GM19397 (cell line): ENCODE data around the gene PPP1R12B.
"Not testable (repeated sequence)": the region's sequence is repeated elsewhere in the genome, so short reads cannot be mapped to it uniquely, and the experiment has no call there.

Source experiments
- ATAC-seq: cut with Tn5 transposase; IDR thresholded peaks from one replicate; pipeline ENCODE4 v1.9.1; 2021; ENCODE audit warnings: mild to moderate bottlenecking, moderate library complexity; ENCODE audit not compliant: unreplicated experiment

The PPP1R12B gene

GRCh38 chr1:202526056-202526455 is 177.6 kb downstream of the PPP1R12B start:
- ATAC-seq: not testable (repeated sequence)

DNA sequence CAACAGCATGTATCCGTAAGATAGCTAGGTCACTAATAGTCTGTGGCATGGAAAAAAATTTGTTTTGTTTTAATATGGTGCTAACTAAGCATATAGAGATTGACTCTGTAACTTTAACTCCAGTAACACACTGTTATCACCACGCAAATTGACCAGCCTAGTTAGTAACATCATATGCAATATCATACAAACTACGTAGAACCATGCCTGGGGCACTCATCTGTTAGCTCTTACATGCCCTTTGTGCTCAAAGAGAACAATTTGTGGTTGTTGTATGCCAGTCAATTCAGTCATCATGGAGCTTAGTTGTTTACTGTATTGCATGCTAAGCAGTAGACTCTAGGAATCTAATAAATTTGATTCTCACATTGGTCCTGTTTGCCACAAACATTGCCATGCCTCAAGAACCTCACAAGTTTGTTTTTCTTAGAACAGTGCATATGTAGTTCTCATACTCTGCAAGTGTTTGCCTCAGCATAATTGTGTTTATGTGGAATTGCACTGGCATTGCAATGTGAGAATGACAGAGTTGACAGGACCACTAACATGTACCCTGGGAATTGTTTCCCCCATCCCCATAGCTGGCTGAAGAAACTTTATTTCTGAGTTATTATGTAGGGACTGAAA is 179.7 kb downstream of the PPP1R12B start:
- not testable (repeated sequence) for ATAC-seq

DNA sequence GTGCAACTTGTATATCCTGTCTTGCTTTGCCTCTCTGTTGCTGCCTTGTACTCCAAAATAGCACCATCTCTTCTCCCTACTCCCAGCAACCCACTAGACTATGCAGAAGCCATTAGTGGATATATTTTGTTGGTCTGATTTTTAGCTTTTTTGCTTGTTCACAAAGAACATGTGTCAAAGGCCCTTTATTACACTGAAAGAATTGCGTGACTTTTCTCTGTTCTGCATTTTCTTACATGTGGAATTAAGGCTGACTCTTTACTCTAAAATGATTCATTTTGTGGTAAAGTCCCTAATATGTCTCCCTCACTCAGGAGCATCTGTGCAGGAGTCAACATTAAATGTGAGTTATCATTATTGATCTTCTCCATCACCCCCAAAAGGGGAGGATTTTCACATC is 182.2 kb downstream of the PPP1R12B start:
- not testable (repeated sequence) for ATAC-seq

GRCh38 chr1:202531472-202531811 is 182.9 kb downstream of the PPP1R12B start:
- no peak for ATAC-seq

DNA sequence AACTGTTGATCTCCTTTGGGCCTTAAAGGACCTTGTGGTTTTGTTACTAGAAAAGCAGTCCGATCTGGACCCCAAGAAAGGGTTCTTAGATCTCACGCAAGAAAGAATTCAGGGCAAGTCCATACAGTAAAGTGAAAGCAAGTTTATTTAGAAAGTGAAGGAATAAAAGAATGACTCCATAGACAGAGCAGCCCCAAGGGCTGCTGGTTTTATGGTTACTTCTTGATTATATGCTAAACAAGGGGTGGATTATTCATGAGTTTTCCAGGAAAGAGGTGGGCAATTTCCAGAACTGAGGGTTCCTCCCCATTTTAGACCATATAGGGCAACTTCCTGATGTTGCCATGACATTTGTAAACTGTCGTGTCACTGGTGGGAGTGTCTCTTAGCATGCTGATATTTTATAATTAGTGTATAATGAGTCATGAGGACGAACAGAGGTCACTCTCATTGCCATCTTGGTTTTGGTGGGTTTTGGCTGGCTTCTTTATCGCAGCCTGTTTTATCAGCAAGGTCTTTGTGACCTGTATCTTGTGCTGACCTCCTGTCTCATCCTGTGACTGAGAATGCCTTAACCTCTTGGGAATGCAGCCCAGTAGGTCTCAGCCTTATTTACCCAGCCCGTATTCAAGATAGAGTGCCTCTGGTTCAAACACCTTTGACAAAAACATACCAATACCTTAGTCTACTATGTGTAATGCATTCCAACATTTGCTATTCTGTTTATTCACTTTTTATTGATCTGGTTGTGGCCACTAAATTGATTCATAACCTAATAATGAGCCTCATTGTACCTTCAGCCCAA is 183.5 kb downstream of the PPP1R12B start:
- not testable (repeated sequence) for ATAC-seq

GRCh38 chr1:202539166-202539574 is 190.7 kb downstream of the PPP1R12B start:
- not testable (repeated sequence) for ATAC-seq

GRCh38 chr1:202539583-202539982 is 191.1 kb downstream of the PPP1R12B start:
- not testable (repeated sequence) for ATAC-seq

DNA sequence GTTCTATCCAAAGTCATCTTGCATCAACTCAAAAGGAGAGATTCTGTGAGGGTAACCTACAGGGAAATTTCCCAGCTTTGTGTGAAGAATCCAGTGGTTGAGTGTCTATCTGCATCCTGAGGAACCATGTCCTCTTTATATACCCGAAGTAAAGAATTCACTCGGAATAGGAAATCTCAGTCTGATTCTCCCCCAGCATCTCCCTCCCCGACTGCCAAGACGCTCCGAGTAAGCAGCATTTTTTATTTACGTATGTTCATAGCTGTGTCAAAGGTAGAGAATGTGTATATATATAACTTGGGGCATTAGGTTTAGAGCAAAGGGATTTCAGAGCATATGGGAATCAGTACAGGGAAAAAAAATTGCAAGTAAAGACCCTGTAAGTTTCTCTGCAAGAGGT is 191.5 kb downstream of the PPP1R12B start:
- ATAC-seq: no peak

GRCh38 chr1:202540448-202540847 is 191.9 kb downstream of the PPP1R12B start:
- no peak for ATAC-seq

DNA sequence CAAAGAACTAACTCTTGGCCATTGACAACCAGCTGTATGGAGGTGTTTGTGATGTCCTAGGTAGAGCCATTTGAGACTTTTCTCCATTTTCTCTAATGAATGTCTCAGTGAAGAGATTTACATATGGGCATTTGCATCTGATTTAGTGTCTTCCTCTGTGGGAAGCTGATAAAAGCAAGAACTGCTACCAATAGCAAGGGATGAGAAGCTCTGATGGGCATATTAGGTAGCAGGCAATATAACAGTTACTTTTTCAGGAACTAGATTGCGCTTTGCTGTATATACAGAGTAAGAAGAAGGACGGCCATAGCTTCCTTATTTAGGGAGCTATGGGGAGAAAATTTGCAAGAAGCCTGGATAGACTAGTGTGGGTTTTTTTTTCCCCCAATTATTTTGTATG is 192.4 kb downstream of the PPP1R12B start:
- not testable (repeated sequence) for ATAC-seq

GRCh38 chr1:202542415-202542814 is 193.9 kb downstream of the PPP1R12B start:
- not testable (repeated sequence) for ATAC-seq

DNA sequence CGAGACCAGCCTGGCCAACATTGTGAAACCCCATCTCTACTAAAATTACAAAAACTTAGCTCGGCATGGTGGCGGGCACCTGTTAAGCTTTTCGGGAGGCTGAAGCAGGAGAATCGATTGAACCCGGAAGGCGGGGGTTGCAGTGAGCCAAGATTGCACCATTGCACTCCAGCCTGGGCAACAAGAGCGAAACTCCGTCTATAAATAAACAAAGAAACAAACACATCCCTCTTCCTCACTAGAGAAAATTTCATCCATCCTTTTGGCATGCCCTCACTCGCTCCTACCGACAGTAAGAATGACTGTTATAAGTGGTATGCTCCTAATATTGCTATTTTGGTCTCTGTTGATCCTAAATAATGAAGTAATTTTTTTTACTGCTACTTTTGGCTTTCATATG is 195.0 kb downstream of the PPP1R12B start:
- not testable (repeated sequence) for ATAC-seq

DNA sequence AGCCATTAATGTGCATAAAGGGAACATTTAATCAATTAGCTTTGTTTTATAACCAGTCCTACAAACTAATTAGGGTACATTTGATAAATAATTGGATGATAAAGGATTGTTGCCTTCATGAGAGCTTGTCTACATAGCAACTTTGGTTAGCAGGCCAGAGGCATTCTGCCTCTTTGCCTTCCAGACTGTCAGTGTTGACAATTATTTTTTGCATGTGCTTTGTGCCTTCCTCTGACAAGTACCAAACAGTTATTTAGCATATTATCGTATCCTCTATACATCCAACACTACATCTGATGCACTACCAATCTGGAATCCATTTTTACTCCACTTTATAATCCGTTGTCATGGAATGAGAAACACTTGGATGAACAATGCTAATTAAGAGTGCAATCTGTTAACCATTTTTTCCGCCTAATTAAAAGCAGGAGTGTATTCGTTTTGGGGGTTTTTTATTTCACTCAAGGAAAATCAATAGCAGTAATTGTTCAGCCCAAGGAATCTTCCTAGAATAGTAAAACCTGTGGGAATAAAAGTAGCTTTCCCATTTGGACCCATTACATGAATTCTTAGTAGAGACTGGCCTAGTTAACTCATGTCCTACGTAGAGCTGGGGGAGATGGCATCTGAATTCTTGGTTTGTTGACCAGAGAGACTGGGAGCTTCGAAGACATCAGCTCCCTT is 196.4 kb downstream of the PPP1R12B start:
- not testable (repeated sequence) for ATAC-seq

DNA sequence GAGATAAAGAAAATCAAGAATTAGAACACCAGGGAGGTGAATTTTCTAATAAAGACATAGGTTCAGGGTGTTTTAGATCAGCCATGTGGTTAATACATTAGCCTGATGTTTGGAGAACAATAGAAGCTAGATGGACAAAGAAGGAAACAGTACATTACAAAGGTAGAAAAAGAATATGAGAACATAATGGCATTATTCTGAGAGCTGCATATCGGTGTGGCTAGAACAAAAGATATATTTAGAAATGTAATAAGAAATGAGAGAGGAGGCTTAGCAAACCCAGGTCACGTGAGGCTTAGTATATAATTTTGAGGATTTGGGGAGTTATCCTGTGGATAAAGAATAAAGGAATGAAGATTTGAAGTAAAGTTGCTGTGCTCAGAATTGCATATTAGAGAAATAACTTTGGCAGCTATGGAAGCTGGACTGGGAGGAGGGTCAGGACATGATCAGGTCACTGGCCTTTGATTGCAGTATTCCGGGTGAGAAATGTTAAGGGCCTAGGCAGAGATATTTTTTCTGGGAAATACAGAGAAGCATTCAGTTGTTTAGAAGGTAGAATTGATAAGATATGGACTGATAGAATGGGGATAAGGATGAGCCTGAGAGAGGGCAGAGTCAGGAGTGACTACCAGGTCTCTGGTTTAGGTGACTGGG is 197.3 kb downstream of the PPP1R12B start:
- ATAC-seq: not testable (repeated sequence)

- ATAC-seq: peak; percentile 18
Measured at GRCh38 chr1:202546377-202546776, 197.9 kb downstream of the PPP1R12B start.

- ATAC-seq: peak; percentile 83
Measured at GRCh38 chr1:202546796-202547195, 198.3 kb downstream of the PPP1R12B start.

DNA sequence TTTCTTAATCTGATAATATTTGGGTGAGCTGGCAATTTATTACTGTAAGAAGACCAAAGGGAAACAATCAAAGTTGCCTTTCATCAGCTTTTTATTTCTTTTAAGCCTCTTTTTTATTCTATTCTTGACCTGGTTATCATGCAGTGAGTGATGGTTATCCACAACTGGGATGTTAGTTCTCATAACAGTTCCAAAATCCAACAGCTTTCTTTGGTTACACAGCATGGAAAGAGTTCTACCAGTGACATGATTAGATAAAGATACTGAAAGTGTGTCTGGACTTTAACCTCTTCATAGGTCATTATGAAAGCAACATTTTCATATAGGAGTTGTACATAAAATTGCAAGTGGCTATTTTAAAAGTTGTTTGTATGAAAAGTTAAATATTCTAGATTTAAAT is 198.7 kb downstream of the PPP1R12B start:
- no peak for ATAC-seq

DNA sequence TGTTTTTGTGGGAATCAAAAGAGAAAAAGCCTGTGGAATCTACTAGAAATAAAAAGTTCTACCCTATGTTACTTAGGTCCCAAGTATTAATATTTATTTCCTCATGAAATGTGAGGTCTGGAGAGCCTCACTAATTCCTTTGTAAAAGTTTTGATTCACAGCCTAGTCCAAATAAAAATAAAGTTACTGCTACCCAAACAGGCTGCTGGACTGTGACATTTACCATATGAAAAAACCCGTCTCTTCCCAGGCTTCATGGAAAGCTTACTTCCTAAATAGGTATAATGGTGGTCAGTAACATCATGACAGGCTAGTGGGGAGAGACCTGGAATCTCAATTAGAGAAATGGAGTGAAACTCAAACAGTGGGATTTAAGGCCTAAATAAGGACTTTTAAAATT is 201.6 kb downstream of the PPP1R12B start:
- ATAC-seq: not testable (repeated sequence)

DNA sequence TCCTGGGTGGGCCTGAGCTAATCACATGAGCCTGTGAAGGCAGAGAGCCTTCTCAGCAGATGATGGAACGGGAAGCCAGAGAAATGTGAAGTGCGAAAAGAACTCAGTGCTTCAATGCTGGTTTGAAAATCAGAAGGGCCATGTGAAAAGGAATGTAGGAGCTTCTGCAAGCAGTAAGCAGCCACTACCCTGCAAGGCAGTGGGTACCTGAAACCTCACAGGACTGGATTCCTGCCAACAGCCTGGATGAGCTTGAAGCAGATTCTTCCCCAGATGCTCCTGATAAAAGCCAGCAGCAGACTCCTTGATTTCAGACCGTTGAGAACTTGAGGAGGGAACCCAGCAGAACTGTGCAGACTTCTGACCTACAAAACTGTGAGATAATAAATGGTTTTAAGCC is 203.2 kb downstream of the PPP1R12B start:
- ATAC-seq: no peak

GRCh38 chr1:202552615-202553014 is 204.1 kb downstream of the PPP1R12B start:
- not testable (repeated sequence) for ATAC-seq

GRCh38 chr1:202553078-202553477 is 204.6 kb downstream of the PPP1R12B start:
- not testable (repeated sequence) for ATAC-seq
